CD14-positive monocyte (primary cell): ENCODE measurements around the gene CCDC77. TPM values are rescaled to one million over a fixed set of nuclear protein-coding genes. Genes with fewer than 3 reads are reported as not detected.

ENCODE experiments used
- DNase-seq, 3 donors: peaks; one replicate each; pipeline ENCODE4 v3.0.0-alpha.2; 2011 to 2022
- H2AFZ ChIP-seq: 2 replicates; pipeline ENCODE4 v1.6.0; 2012; ENCODE audit warnings: mild to moderate bottlenecking, low read depth, low read length, inconsistent platforms; ENCODE audit not compliant: insufficient read depth, poor library complexity, severe bottlenecking
- H3K27ac ChIP-seq, 2 donors: 1 replicate in 1 of 2; 2 replicates in 1 of 2; pipeline ENCODE4 v1.5.1; 2012 to 2013; ENCODE audit warnings: low read length in 2 of 2, control low read depth in 1 of 2, inconsistent platforms in 1 of 2, low read depth in 1 of 2, mild to moderate bottlenecking in 1 of 2
- H3K27me3 ChIP-seq, 2 donors: one replicate each; pipeline versions ENCODE4 v1.6.0 to v1.6.1; 2011 to 2013; ENCODE audit warnings: low read length in 2 of 2; ENCODE audit not compliant: control insufficient read depth in 2 of 2, insufficient read depth in 2 of 2
- H3K36me3 ChIP-seq, 2 donors: replicated peaks in 1 of 2; 1 replicate in 1 of 2; 2 replicates in 1 of 2; pipeline versions ENCODE4 v1.5.1 to v1.6.1; 2012 to 2013; ENCODE audit warnings: low read length in 2 of 2, control low read depth in 1 of 2, inconsistent platforms in 1 of 2, mild to moderate bottlenecking in 1 of 2; ENCODE audit not compliant: insufficient read depth in 2 of 2, control insufficient read depth in 1 of 2
- H3K4me1 ChIP-seq, 2 donors: 1 replicate in 1 of 2; 2 replicates in 1 of 2; pipeline versions ENCODE4 v1.5.1 to v1.6.1; 2012 to 2013; ENCODE audit warnings: low read length in 2 of 2, control low read depth in 1 of 2, inconsistent platforms in 1 of 2, mild to moderate bottlenecking in 1 of 2, moderate library complexity in 1 of 2; ENCODE audit not compliant: insufficient read depth in 2 of 2, control insufficient read depth in 1 of 2
- H3K4me2 ChIP-seq: replicated peaks from 2 replicates; pipeline ENCODE3; 2012; ENCODE audit warnings: low read length, moderate library complexity, mild to moderate bottlenecking; ENCODE audit not compliant: poor library complexity, severe bottlenecking; ENCODE audit errors: extremely low read depth
- H3K4me3 ChIP-seq, 3 experiments: fragments of 200-600 bp in 1 of 3; sonication (generic) in 1 of 3; replicated peaks in 1 of 3; 1 replicate in 2 of 3; 2 replicates in 1 of 3; pipeline ENCODE4 v1.5.1; 2011 to 2013; ENCODE audit warnings: low read length in 3 of 3, mild to moderate bottlenecking in 3 of 3, control low read depth in 2 of 3, low read depth in 2 of 3, inconsistent platforms in 1 of 3, moderate library complexity in 1 of 3
- H3K79me2 ChIP-seq: 2 replicates; pipeline ENCODE4 v1.6.0; 2012; ENCODE audit warnings: mild to moderate bottlenecking, control low read depth, inconsistent platforms, low read length, moderate library complexity; ENCODE audit not compliant: insufficient read depth
- H3K9ac ChIP-seq: 2 replicates; pipeline ENCODE4 v1.6.0; 2017; ENCODE audit warnings: low read length, mild to moderate bottlenecking; ENCODE audit not compliant: insufficient read depth, poor library complexity, severe bottlenecking
- H3K9me3 ChIP-seq, 2 donors: replicated peaks in 1 of 2; 1 replicate in 1 of 2; 2 replicates in 1 of 2; pipeline versions ENCODE4 v1.5.1 to v1.6.1; 2012 to 2013; ENCODE audit warnings: low read length in 2 of 2, control low read depth in 1 of 2; ENCODE audit not compliant: control insufficient read depth in 1 of 2, insufficient read depth in 1 of 2
- H4K20me1 ChIP-seq: 2 replicates; pipeline ENCODE4 v1.6.0; 2012; ENCODE audit warnings: mild to moderate bottlenecking, low read length, control low read depth, moderate library complexity; ENCODE audit not compliant: insufficient read depth
- H3K27ac Mint-ChIP-seq, 7 donors: one replicate each; pipeline ENCODE4 v1.8.0; 2020; ENCODE audit warnings: mild to moderate bottlenecking in 7 of 7, mixed read lengths in 7 of 7, moderate library complexity in 6 of 7, inconsistent platforms in 2 of 7
- H3K27me3 Mint-ChIP-seq, 3 donors: one replicate each; pipeline ENCODE4 v1.8.0; 2021 to 2022; ENCODE audit warnings: low read depth in 3 of 3, mild to moderate bottlenecking in 3 of 3, mixed read lengths in 3 of 3, moderate library complexity in 3 of 3, inconsistent platforms in 1 of 3
- H3K36me3 Mint-ChIP-seq, 2 donors: one replicate each; pipeline ENCODE4 v1.8.0; 2020; ENCODE audit warnings: mixed read lengths in 2 of 2, inconsistent platforms in 1 of 2, mild to moderate bottlenecking in 1 of 2
- H3K4me1 Mint-ChIP-seq: one replicate; pipeline ENCODE4 v1.8.0; 2020; ENCODE audit warnings: mild to moderate bottlenecking, mixed read lengths
- H3K4me3 Mint-ChIP-seq, 2 donors: one replicate each; pipeline ENCODE4 v1.8.0; 2020; ENCODE audit warnings: mild to moderate bottlenecking in 2 of 2, mixed read lengths in 2 of 2, moderate library complexity in 1 of 2
- H3K9me3 Mint-ChIP-seq, 7 donors: one replicate each; pipeline ENCODE4 v1.8.0; 2020 to 2022; ENCODE audit warnings: mixed read lengths in 7 of 7, mild to moderate bottlenecking in 6 of 7, moderate library complexity in 6 of 7, inconsistent platforms in 2 of 7
- CTCF ChIP-seq: fragments of 200-600 bp; IDR thresholded peaks from one replicate; pipeline ENCODE4 v1.8.0; 2022; ENCODE audit warnings: antibody characterized with exemption, mild to moderate bottlenecking
- intact Hi-C, 2 donors: fragments of 100-400 bp; cut with micrococcal nuclease; formaldehyde crosslinking; loops; one replicate each; pipeline versions ENCODE4 v1.15.0 to v1.15.1; 2023
- polyA plus RNA-seq, 3 donors: library from polyadenylated mRNA; depleted of rRNA in 1 of 3; unstranded in 2 of 3; stranded (reverse) in 1 of 3; fragments of 300-500 nt in 2 of 3; fragments of >200 nt in 1 of 3; fragmentation: Illumina TruSeq in 2 of 3; gene quantifications; 1 replicate in 2 of 3; 2 replicates in 1 of 3; pipeline ENCODE4 v1.2.3, GENCODE V29; 2012 to 2021

CCDC77 gene
- polyA plus RNA-seq, 3 donors = 4.1 to 7.7 (median 5.1) TPM

GRCh38 chr12:490260-490659, 88.8 kb downstream of the CCDC77 start:
- Mint-ChIP-seq H3K9me3 (peaks cover 4 to 21% (median 15%) of the 10 kb centered on the region in 7 donors), H3K4me3 (no peak overlapping the region), H3K27ac (no peak overlapping the region), H3K4me1 (no peaks in the 10 kb centered on the region), H3K36me3 (no peaks in the 10 kb centered on the region), H3K27me3 (peaks cover 11 to 22% (median 14%) of the 10 kb centered on the region in 3 donors)
- TF ChIP-seq CTCF = no peak
- Histone ChIP-seq H3K79me2 (no peaks in the 10 kb centered on the region), H3K9ac (no peak overlapping the region), H3K4me3 (no peak overlapping the region), H3K4me1 (no peaks in the 10 kb centered on the region), H3K9me3 (peaks cover 0 to 2% of the 10 kb centered on the region in 2 donors), H2AFZ (no peak overlapping the region), H3K27ac (no peak overlapping the region), H3K27me3 (peaks cover 0 to 6% of the 10 kb centered on the region in 2 donors), H3K4me2 (no peak overlapping the region), H3K36me3 (no peaks in the 10 kb centered on the region), H4K20me1 (no peaks in the 10 kb centered on the region)
- DNase-seq = no peak
- intact Hi-C loops = no loop called here

Other genes starting within 250 kb of the CCDC77 start
- 1 to 10 TPM; 5.7 to 8.3 (median 8.0) TPM for gene SLC6A12, start 187.5 kb upstream of the CCDC77 start, polyA plus RNA-seq
- under 1 TPM in 1 of 3 donors, not detected in 2; 0.13 TPM for gene SLC6A13, start 138.8 kb upstream of the CCDC77 start, polyA plus RNA-seq
- gene KDM5A, start 12.3 kb upstream of the CCDC77 start, polyA plus RNA-seq = 10 to 100 TPM; 12.2 to 31.4 (median 17.1) TPM
- under 1 TPM in 2 of 3 donors, not detected in 1; 0.09 to 0.10 TPM for gene B4GALNT3, start 58.3 kb downstream of the CCDC77 start, polyA plus RNA-seq